Sigmoid colon (tissue), 7 donors: ENCODE data around the gene NUCKS1. TPM values are rescaled to one million over a fixed set of nuclear protein-coding genes. Genes with fewer than 3 reads are reported as not detected.
A peak's percentile ranks its signal among the peaks of the same experiment; 100 is the strongest.

Experiments
- DNase-seq: peaks from one replicate; pipeline ENCODE4 v3.0.0-alpha.2; 2019
- H3K27ac ChIP-seq, 4 donors: fragments of 200-600 bp; sonication (generic); one replicate each; pipeline ENCODE4 v1.5.1; 2016 to 2019; ENCODE audit warnings: mild to moderate bottlenecking in 1 of 4
- H3K27me3 ChIP-seq, 3 donors: fragments of 200-600 bp; sonication (generic); one replicate each; pipeline ENCODE4 v1.5.1; 2019; ENCODE audit warnings: mild to moderate bottlenecking in 1 of 3
- H3K36me3 ChIP-seq, 4 donors: fragments of 200-600 bp; sonication (generic); one replicate each; pipeline ENCODE4 v1.5.1; 2016 to 2019
- H3K4me1 ChIP-seq, 4 donors: fragments of 200-600 bp; sonication (generic); one replicate each; pipeline ENCODE4 v1.5.1; 2017 to 2019
- H3K4me3 ChIP-seq, 4 donors: fragments of 200-600 bp; sonication (generic); one replicate each; pipeline ENCODE4 v1.5.1; 2017 to 2019; ENCODE audit warnings: mild to moderate bottlenecking in 2 of 4, moderate library complexity in 1 of 4
- H3K9me3 ChIP-seq, 4 donors: fragments of 200-600 bp in 3 of 4; sonication (generic) in 3 of 4; one replicate each; pipeline versions ENCODE4 v1.5.1 to v1.6.1; 2013 to 2019
- CTCF ChIP-seq, 4 experiments: fragments of 450-650 bp in 3 of 4; fragments of 200-600 bp in 1 of 4; IDR thresholded peaks; one replicate each; pipeline ENCODE4 v1.5.1; 2016 to 2019; ENCODE audit warnings: antibody characterized with exemption in 4 of 4, mild to moderate bottlenecking in 3 of 4, moderate library complexity in 2 of 4
- EP300 ChIP-seq, 4 donors: sonication (generic); formaldehyde crosslinking; IDR thresholded peaks; one replicate each; pipeline ENCODE4 v1.6.1; 2017; ENCODE audit warnings: antibody characterized with exemption in 4 of 4
- POLR2A ChIP-seq, 2 donors: fragments of 450-650 bp; IDR thresholded peaks; one replicate each; pipeline ENCODE4 v1.6.1; 2016; ENCODE audit warnings: antibody characterized with exemption in 2 of 2, mild to moderate bottlenecking in 2 of 2, moderate library complexity in 2 of 2
- POLR2AphosphoS5 ChIP-seq, 4 donors: sonication (generic); formaldehyde crosslinking; IDR thresholded peaks; one replicate each; pipeline ENCODE4 v1.6.1; 2017; ENCODE audit warnings: antibody characterized with exemption in 4 of 4
- WGBS, 2 donors: extraction: QIAGEN DNeasy Blood & Tissue Kit; methylation state at CpG; one replicate each; pipeline ENCODE4 v1.1.7; 2013; 5-methylcytosine and 5-hydroxymethylcytosine counted together
- intact Hi-C: fragments of 100-400 bp; cut with DNase I; formaldehyde crosslinking; loops from one replicate; pipeline ENCODE4 v1.15.1; 2023
- polyA plus RNA-seq, 3 donors: library from polyadenylated mRNA; stranded (reverse); fragments of 200-250 nt; gene quantifications; one replicate each; pipeline ENCODE4 v1.2.3, GENCODE V29; 2013
- total RNA-seq, 4 donors: library from RNA; depleted of rRNA; stranded (reverse); fragments of >200 nt; gene quantifications; one replicate each; pipeline ENCODE4 v1.1.0, GENCODE V29; 2016
- donor health status: healthy with polysubstance abuse.
- donor health status: Bipolar disorder and iron deficiency.
- donor health status: healthy.

Gene NUCKS1
- total and polyA plus RNA-seq, 7 donors = 22.2 to 112 (median 88.9) TPM

GRCh38 chr1:205704903-205705302, 45.1 kb downstream of the NUCKS1 start:
- no peak overlapping the region for H3K27ac ChIP-seq
- no peak for DNase-seq
- WGBS, 2 donors = 37 to 86% methylated on average over 2 of the region's 2 CpGs
- TF ChIP-seq POLR2AphosphoS5 (IDR thresholded peaks at IDR 0.05) (no peak), POLR2A (IDR thresholded peaks at IDR 0.05) (no peak), CTCF (IDR thresholded peaks at IDR 0.05) (no peak), EP300 (IDR thresholded peaks at IDR 0.05) (no peak)
- no peaks in the 10 kb centered on the region for H3K27me3 ChIP-seq
- H3K9me3 ChIP-seq = no peaks in the 10 kb centered on the region
- no peak overlapping the region for H3K4me3 ChIP-seq
- intact Hi-C loops = loop anchor here (5.0 kb wide), 1 partner anchor 113 kb away; no protein-coding TSS in a partner anchor
- H3K36me3 ChIP-seq = peaks cover 0 to 13% (median 0%) of the 10 kb centered on the region in 4 donors
- H3K4me1 ChIP-seq = peaks cover 0 to 7% (median 3%) of the 10 kb centered on the region in 4 donors

GRCh38 chr1:205703072-205703471, 46.9 kb downstream of the NUCKS1 start:
- Histone ChIP-seq H3K27me3 (no peaks in the 10 kb centered on the region), H3K9me3 (no peaks in the 10 kb centered on the region), H3K36me3 (peaks cover 0 to under 1% (median 0%) of the 10 kb centered on the region in 4 donors), H3K4me3 (no peak overlapping the region), H3K27ac (no peak overlapping the region), H3K4me1 (no peaks in the 10 kb centered on the region)
- no peak for DNase-seq
- intact Hi-C loops = no loop called here
- WGBS, 2 donors = 19 to 76% methylated on average over 1 of the region's 1 CpG
- TF ChIP-seq POLR2A (IDR thresholded peaks at IDR 0.05) = no peak
- TF ChIP-seq CTCF (IDR thresholded peaks at IDR 0.05) = no peak
- TF ChIP-seq EP300 (IDR thresholded peaks at IDR 0.05) = no peak
- no peak for TF ChIP-seq POLR2AphosphoS5 (IDR thresholded peaks at IDR 0.05)

DNA sequence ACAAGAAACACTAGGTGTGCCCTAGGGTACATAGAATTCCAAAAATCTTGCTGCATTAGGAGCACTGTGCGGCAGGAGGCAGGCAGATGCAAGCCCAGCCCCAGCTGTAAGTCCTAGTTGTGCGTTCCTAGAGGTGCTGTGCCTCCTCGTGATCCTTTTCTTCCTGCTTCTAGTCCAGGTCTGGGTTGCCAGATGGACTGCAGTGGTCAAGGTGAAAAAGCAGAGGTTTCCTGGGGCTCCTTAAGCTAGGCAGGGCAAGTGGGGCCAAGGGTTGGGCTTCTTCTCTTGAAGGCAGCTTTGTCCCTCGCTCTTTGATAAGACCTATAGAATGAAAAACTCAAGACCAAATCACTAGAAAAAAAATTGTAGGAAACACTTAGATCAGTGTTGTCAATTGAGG, 48.1 kb downstream of the NUCKS1 start:
- H3K27ac ChIP-seq = no peak overlapping the region
- no peak for DNase-seq
- H3K4me3 ChIP-seq = no peak overlapping the region
- intact Hi-C loops = no loop called here
- H3K36me3 ChIP-seq = no peaks in the 10 kb centered on the region
- 93 to 96% methylated on average over 4 of the region's 4 CpGs for WGBS, 2 donors
- TF ChIP-seq POLR2A (IDR thresholded peaks at IDR 0.05) (no peak), POLR2AphosphoS5 (IDR thresholded peaks at IDR 0.05) (no peak), CTCF (IDR thresholded peaks at IDR 0.05) (no peak), EP300 (IDR thresholded peaks at IDR 0.05) (no peak)
- no peaks in the 10 kb centered on the region for H3K27me3 ChIP-seq
- no peaks in the 10 kb centered on the region for H3K9me3 ChIP-seq
- no peaks in the 10 kb centered on the region for H3K4me1 ChIP-seq

GRCh38 chr1:205701420-205701819, 48.6 kb downstream of the NUCKS1 start:
- H3K9me3 ChIP-seq = no peaks in the 10 kb centered on the region
- no peak overlapping the region for H3K4me3 ChIP-seq
- H3K27ac ChIP-seq = no peak overlapping the region
- no peaks in the 10 kb centered on the region for H3K4me1 ChIP-seq
- TF ChIP-seq POLR2A (IDR thresholded peaks at IDR 0.05) = no peak
- no peak for TF ChIP-seq EP300 (IDR thresholded peaks at IDR 0.05)
- no peak for TF ChIP-seq CTCF (IDR thresholded peaks at IDR 0.05)
- no peak for TF ChIP-seq POLR2AphosphoS5 (IDR thresholded peaks at IDR 0.05)
- no peaks in the 10 kb centered on the region for H3K27me3 ChIP-seq
- H3K36me3 ChIP-seq = no peaks in the 10 kb centered on the region
- WGBS, 2 donors = 43 to 76% methylated on average over 2 of the region's 2 CpGs
- intact Hi-C loops = no loop called here
- DNase-seq = no peak

- intact Hi-C loops = no loop called here
- Histone ChIP-seq H3K27ac (no peak overlapping the region), H3K4me1 (no peaks in the 10 kb centered on the region), H3K36me3 (no peaks in the 10 kb centered on the region), H3K9me3 (no peaks in the 10 kb centered on the region), H3K4me3 (no peak overlapping the region), H3K27me3 (no peaks in the 10 kb centered on the region)
- DNase-seq = no peak
- WGBS, 2 donors = 40 to 84% methylated on average over 2 of the region's 2 CpGs
- no peak for TF ChIP-seq CTCF (IDR thresholded peaks at IDR 0.05)
- no peak for TF ChIP-seq POLR2A (IDR thresholded peaks at IDR 0.05)
- no peak for TF ChIP-seq EP300 (IDR thresholded peaks at IDR 0.05)
- TF ChIP-seq POLR2AphosphoS5 (IDR thresholded peaks at IDR 0.05) = peak in 1 of 4 donors; percentile 10
These were observed 49.0 kb downstream of the NUCKS1 start for GRCh38 chr1:205700865-205701401.
